WERI-Rb-1 (cell line): ENCODE data around the gene RAD51B.

Source experiments
- DNase-seq: peaks from one replicate; pipeline ENCODE4 v3.0.0-alpha.2; 2020
- H3K27ac ChIP-seq: fragments of 250-450 bp; sonication (Bioruptor Pico); 2 replicates; pipeline ENCODE4 v1.5.1; 2020; ENCODE audit warnings: mild to moderate bottlenecking, moderate library complexity
- H3K27me3 ChIP-seq: fragments of 250-450 bp; sonication (Bioruptor Pico); 2 replicates; pipeline ENCODE4 v1.5.1; 2021; ENCODE audit warnings: mild to moderate bottlenecking, low read depth, moderate library complexity; ENCODE audit not compliant: insufficient read depth, severe bottlenecking
- H3K36me3 ChIP-seq: fragments of 250-450 bp; sonication (Bioruptor Pico); 2 replicates; pipeline ENCODE4 v1.5.1; 2020; ENCODE audit warnings: mild to moderate bottlenecking, moderate library complexity
- H3K4me3 ChIP-seq: 2 replicates; pipeline ENCODE4 v1.5.1; 2011; ENCODE audit warnings: low read depth, mild to moderate bottlenecking, control low read depth, low read length
- H3K9me3 ChIP-seq: fragments of 250-450 bp; sonication (Bioruptor Pico); 2 replicates; pipeline ENCODE4 v1.5.1; 2021; ENCODE audit warnings: mild to moderate bottlenecking, moderate library complexity; ENCODE audit not compliant: severe bottlenecking
- CTCF ChIP-seq: IDR thresholded peaks from 2 replicates; pipeline ENCODE4 v1.5.1; 2011; ENCODE audit warnings: low read depth, mild to moderate bottlenecking, control low read depth, inconsistent platforms, low read length

RAD51B gene

GRCh38 chr14:67819563-67820421, at the start of gene RAD51B:
TSS of gene RAD51B (plus strand) at chr14:67819779.
- no peaks in the 10 kb centered on the region for H3K9me3 ChIP-seq
- peak within 1 kb of the TSS; percentile 90 for H3K4me3 ChIP-seq
- peak; percentile 82 for DNase-seq
- peak within 1 kb of the TSS; percentile 80 for H3K27ac ChIP-seq
- H3K36me3 ChIP-seq = peaks cover 4% of the 10 kb centered on the region
- TF ChIP-seq CTCF = no peak
- no peaks in the 10 kb centered on the region for H3K27me3 ChIP-seq

GRCh38 chr14:67773844-67774377, 45.7 kb upstream of the RAD51B start:
- Histone ChIP-seq H3K27ac (no peak overlapping the region), H3K9me3 (no peaks in the 10 kb centered on the region), H3K4me3 (no peak overlapping the region), H3K36me3 (peaks cover 73% of the 10 kb centered on the region), H3K27me3 (no peaks in the 10 kb centered on the region)
- no peak for DNase-seq
- TF ChIP-seq CTCF = no peak

GRCh38 chr14:67776653-67777322, 42.8 kb upstream of the RAD51B start:
- Histone ChIP-seq H3K9me3 (no peaks in the 10 kb centered on the region), H3K27me3 (no peaks in the 10 kb centered on the region), H3K27ac (no peak overlapping the region), H3K36me3 (peaks cover 84% of the 10 kb centered on the region), H3K4me3 (no peak overlapping the region)
- TF ChIP-seq CTCF = no peak
- no peak for DNase-seq

- H3K36me3 ChIP-seq = peaks cover 83% of the 10 kb centered on the region
- H3K9me3 ChIP-seq = no peaks in the 10 kb centered on the region
- no peaks in the 10 kb centered on the region for H3K27me3 ChIP-seq
- no peak for TF ChIP-seq CTCF
- H3K27ac ChIP-seq = no peak overlapping the region
- DNase-seq = no peak
- H3K4me3 ChIP-seq = no peak overlapping the region
These were observed 40.8 kb upstream of the RAD51B start for GRCh38 chr14:67778792-67779191.

- Histone ChIP-seq H3K9me3 (no peaks in the 10 kb centered on the region), H3K27ac (no peak overlapping the region), H3K4me3 (no peak overlapping the region), H3K36me3 (peaks cover 75% of the 10 kb centered on the region), H3K27me3 (no peaks in the 10 kb centered on the region)
- DNase-seq = no peak
- TF ChIP-seq CTCF = no peak
These were observed 37.5 kb upstream of the RAD51B start for GRCh38 chr14:67782090-67782489.
